HCT116 (cell line): Measurements from ENCODE around the gene MACC1.

Source experiments
- CBX3 ChIP-seq: IDR thresholded peaks from 2 replicates; pipeline ENCODE4 v1.6.1; 2012; ENCODE audit warnings: low read depth
- EZH2 ChIP-seq: fragments of 200-600 bp; sonication (generic); IDR thresholded peaks from 2 replicates; pipeline ENCODE4 v1.6.1; 2017; ENCODE audit warnings: antibody characterized with exemption, mixed run types
- FOSL1 ChIP-seq: IDR thresholded peaks from 2 replicates; pipeline ENCODE4 v1.6.1; 2012; ENCODE audit warnings: low read depth
- JUND ChIP-seq: IDR thresholded peaks from 2 replicates; pipeline ENCODE4 v1.6.1; 2012
- POLR2A ChIP-seq: IDR thresholded peaks from 2 replicates; pipeline ENCODE4 v1.7.0; 2011; ENCODE audit warnings: borderline replicate concordance; ENCODE audit not compliant: insufficient read depth, insufficient read length; ENCODE audit errors: extremely low read depth
- POLR2AphosphoS5 ChIP-seq: IDR thresholded peaks from 2 replicates; pipeline ENCODE4 v1.6.1; 2011; ENCODE audit warnings: mild to moderate bottlenecking, low read depth, low read length, moderate library complexity
- SIN3A ChIP-seq: IDR thresholded peaks from 2 replicates; pipeline ENCODE4 v1.6.1; 2012; ENCODE audit warnings: low read depth
- SP1 ChIP-seq: IDR thresholded peaks from 2 replicates; pipeline ENCODE4 v1.6.1; 2012; ENCODE audit warnings: low read depth
- SRF ChIP-seq: IDR thresholded peaks from 2 replicates; pipeline ENCODE4 v1.6.1; 2012; ENCODE audit warnings: low read depth
- ZFX ChIP-seq: fragments of 450-650 bp; IDR thresholded peaks from 2 replicates; pipeline ENCODE4 v1.6.1; 2017
- TF ChIP-seq, protein P1 (sequence below), 3 experiments: fragments of 200-600 bp in 1 of 3; sonication (generic) in 1 of 3; IDR thresholded peaks in 2 of 3; conservative IDR thresholded peaks in 1 of 3; 2 replicates each; pipeline ENCODE4 v1.5.1; 2012 to 2017; ENCODE audit warnings: low read depth in 2 of 3, low read length in 2 of 3, antibody characterized with exemption in 1 of 3, borderline replicate concordance in 1 of 3, control low read depth in 1 of 3, mild to moderate bottlenecking in 1 of 3, mixed read lengths in 1 of 3, mixed run types in 1 of 3, moderate library complexity in 1 of 3; ENCODE audit not compliant: insufficient read depth in 1 of 3
- TF ChIP-seq, protein P2 (sequence below): IDR thresholded peaks from 2 replicates; pipeline ENCODE4 v1.6.1; 2011; ENCODE audit warnings: mild to moderate bottlenecking, low read length, moderate library complexity; ENCODE audit not compliant: insufficient replicate concordance; ENCODE audit errors: extremely low read depth
- TF ChIP-seq, protein P3 (sequence below): IDR thresholded peaks from 2 replicates; pipeline ENCODE4 v1.6.1; 2012

DNA sequence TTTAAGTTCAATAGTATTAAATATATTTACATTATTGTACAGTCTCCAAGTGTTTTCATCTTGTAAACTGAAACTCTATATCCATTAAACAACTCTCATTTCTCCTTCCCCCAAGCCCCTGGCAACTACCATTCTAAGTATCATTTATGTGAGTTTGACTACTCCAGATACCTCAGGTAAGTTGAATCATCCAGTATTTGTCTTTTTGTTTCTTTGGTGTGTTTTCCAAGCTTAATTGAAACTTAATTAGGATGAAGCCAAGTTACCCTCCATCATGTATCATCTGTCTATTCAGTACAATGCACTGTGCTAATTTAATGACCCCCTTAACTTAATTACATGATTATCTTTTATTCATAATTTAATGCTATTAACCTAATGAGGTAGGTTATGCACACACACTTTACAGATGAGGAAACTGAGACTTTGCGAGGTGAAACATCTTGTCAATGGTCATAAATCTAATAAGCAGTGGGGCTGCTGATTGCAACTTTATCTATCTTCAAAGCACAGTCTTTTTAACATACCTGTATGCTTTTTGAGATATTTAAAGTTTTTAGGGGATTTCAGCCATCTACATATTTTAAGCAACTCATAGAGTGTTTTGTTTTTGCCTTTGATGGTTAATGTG is 663 bp downstream of the MACC1 start:
- TF ChIP-seq FOSL1: no peak
- TF ChIP-seq POLR2A: no peak
- TF ChIP-seq, protein P1, sequence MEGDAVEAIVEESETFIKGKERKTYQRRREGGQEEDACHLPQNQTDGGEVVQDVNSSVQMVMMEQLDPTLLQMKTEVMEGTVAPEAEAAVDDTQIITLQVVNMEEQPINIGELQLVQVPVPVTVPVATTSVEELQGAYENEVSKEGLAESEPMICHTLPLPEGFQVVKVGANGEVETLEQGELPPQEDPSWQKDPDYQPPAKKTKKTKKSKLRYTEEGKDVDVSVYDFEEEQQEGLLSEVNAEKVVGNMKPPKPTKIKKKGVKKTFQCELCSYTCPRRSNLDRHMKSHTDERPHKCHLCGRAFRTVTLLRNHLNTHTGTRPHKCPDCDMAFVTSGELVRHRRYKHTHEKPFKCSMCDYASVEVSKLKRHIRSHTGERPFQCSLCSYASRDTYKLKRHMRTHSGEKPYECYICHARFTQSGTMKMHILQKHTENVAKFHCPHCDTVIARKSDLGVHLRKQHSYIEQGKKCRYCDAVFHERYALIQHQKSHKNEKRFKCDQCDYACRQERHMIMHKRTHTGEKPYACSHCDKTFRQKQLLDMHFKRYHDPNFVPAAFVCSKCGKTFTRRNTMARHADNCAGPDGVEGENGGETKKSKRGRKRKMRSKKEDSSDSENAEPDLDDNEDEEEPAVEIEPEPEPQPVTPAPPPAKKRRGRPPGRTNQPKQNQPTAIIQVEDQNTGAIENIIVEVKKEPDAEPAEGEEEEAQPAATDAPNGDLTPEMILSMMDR (IDR thresholded peaks at IDR 0.05 in 2 of 3, conservative IDR thresholded peaks at IDR 0.05 in 1 of 3; ENCODE audit: borderline replicate concordance in 1 of 3, insufficient read depth in 1 of 3, low read depth in 2 of 3, low read length in 2 of 3): no peak
- no peak for TF ChIP-seq POLR2AphosphoS5
- 0 out of 2 replicates have a peak, but pooled peaks have one; percentile 6 for TF ChIP-seq JUND
- no peak for TF ChIP-seq EZH2
- TF ChIP-seq CBX3: no peak
- TF ChIP-seq, protein P2, sequence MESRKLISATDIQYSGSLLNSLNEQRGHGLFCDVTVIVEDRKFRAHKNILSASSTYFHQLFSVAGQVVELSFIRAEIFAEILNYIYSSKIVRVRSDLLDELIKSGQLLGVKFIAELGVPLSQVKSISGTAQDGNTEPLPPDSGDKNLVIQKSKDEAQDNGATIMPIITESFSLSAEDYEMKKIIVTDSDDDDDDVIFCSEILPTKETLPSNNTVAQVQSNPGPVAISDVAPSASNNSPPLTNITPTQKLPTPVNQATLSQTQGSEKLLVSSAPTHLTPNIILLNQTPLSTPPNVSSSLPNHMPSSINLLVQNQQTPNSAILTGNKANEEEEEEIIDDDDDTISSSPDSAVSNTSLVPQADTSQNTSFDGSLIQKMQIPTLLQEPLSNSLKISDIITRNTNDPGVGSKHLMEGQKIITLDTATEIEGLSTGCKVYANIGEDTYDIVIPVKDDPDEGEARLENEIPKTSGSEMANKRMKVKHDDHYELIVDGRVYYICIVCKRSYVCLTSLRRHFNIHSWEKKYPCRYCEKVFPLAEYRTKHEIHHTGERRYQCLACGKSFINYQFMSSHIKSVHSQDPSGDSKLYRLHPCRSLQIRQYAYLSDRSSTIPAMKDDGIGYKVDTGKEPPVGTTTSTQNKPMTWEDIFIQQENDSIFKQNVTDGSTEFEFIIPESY: no peak
- TF ChIP-seq SIN3A: no peak
- no peak for TF ChIP-seq ZFX
- no peak for TF ChIP-seq SP1
- no peak for TF ChIP-seq SRF
- TF ChIP-seq, protein P3, sequence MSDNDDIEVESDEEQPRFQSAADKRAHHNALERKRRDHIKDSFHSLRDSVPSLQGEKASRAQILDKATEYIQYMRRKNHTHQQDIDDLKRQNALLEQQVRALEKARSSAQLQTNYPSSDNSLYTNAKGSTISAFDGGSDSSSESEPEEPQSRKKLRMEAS: no peak
